Neural cell (in vitro differentiated cells): ENCODE results near the gene TNC. TPM values are rescaled to one million over a fixed set of nuclear protein-coding genes. Genes with fewer than 3 reads are reported as not detected.

Experiments used
- H2AFZ ChIP-seq: fragments of 200-600, 300-800 bp; sonication (generic), shearing (Covaris generic); 2 replicates; pipeline ENCODE4 v1.6.0; 2014; ENCODE audit warnings: low read depth, mild to moderate bottlenecking, antibody characterized with exemption, low read length, moderate library complexity
- H3F3A ChIP-seq: fragments of 200-600 bp; shearing (Covaris generic); 2 replicates; pipeline ENCODE4 v1.6.1; 2016; ENCODE audit warnings: mild to moderate bottlenecking, moderate library complexity, mixed read lengths, antibody characterized with exemption, low read length; ENCODE audit not compliant: insufficient read depth, poor library complexity, severe bottlenecking
- H3K27ac ChIP-seq: fragments of 200-600, 300-800 bp; sonication (generic), shearing (Covaris generic); 2 replicates; pipeline ENCODE4 v1.5.1; 2014; ENCODE audit warnings: mild to moderate bottlenecking, low read length, moderate library complexity
- H3K27me3 ChIP-seq: fragments of 300-800, 200-600 bp; sonication (generic), shearing (Covaris generic); 2 replicates; pipeline ENCODE4 v1.6.0; 2014; ENCODE audit warnings: mild to moderate bottlenecking, low read depth, low read length, moderate library complexity; ENCODE audit not compliant: insufficient read depth
- H3K36me3 ChIP-seq: fragments of 300-800, 200-600 bp; sonication (generic), shearing (Covaris generic); 2 replicates; pipeline ENCODE4 v1.5.1; 2014; ENCODE audit warnings: mild to moderate bottlenecking, antibody characterized with exemption, low read length, moderate library complexity; ENCODE audit not compliant: insufficient read depth
- H3K4me2 ChIP-seq: fragments of 300-800, 200-600 bp; sonication (generic), shearing (Covaris generic); 2 replicates; pipeline ENCODE4 v1.6.0; 2014; ENCODE audit warnings: mild to moderate bottlenecking, low read length
- H3K4me3 ChIP-seq: fragments of 300-800, 200-600 bp; sonication (generic), shearing (Covaris generic); 2 replicates; pipeline ENCODE4 v1.5.1; 2014; ENCODE audit warnings: mild to moderate bottlenecking, low read length, moderate library complexity
- H3K79me2 ChIP-seq: fragments of 200-600 bp; shearing (Covaris generic); replicated peaks from 2 replicates; pipeline ENCODE4 v1.6.0; 2014; ENCODE audit warnings: mild to moderate bottlenecking, low read length, moderate library complexity; ENCODE audit not compliant: insufficient read depth
- H3K9ac ChIP-seq: fragments of 300-800, 200-600 bp; sonication (generic), shearing (Covaris generic); 2 replicates; pipeline ENCODE4 v1.6.1; 2016; ENCODE audit warnings: mild to moderate bottlenecking, low read length, mixed read lengths
- H3K9me2 ChIP-seq: fragments of 200-600 bp; shearing (Covaris generic); 2 replicates; pipeline ENCODE4 v1.6.1; 2016; ENCODE audit warnings: mild to moderate bottlenecking, low read length, mixed read lengths; ENCODE audit not compliant: insufficient read depth
- H3K9me3 ChIP-seq: fragments of 200-600, 300-800 bp; sonication (generic), shearing (Covaris generic); 2 replicates; pipeline ENCODE4 v1.6.1; 2016; ENCODE audit warnings: mild to moderate bottlenecking, mixed run types, low read length, moderate library complexity, mixed read lengths
- H4K20me1 ChIP-seq: fragments of 200-600 bp; shearing (Covaris generic); 2 replicates; pipeline ENCODE4 v1.6.1; 2016; ENCODE audit warnings: mild to moderate bottlenecking, mixed run types; ENCODE audit not compliant: insufficient read depth
- CTCF ChIP-seq: fragments of 450-650 bp; IDR thresholded peaks from 2 replicates; pipeline ENCODE4 v1.5.1; 2014; ENCODE audit warnings: antibody characterized with exemption, mild to moderate bottlenecking, moderate library complexity; ENCODE audit not compliant: poor library complexity, severe bottlenecking
- EP300 ChIP-seq: fragments of 450-650 bp; conservative IDR thresholded peaks from 2 replicates; pipeline ENCODE4 v1.6.1; 2014; ENCODE audit warnings: antibody characterized with exemption, mild to moderate bottlenecking, moderate library complexity; ENCODE audit not compliant: poor library complexity, severe bottlenecking
- EZH2 ChIP-seq: fragments of 200-600, 300-800 bp; shearing (Covaris generic), sonication (generic); IDR thresholded peaks from 2 replicates; pipeline ENCODE4 v1.6.1; 2014; ENCODE audit warnings: antibody characterized with exemption, low read length, borderline replicate concordance, mild to moderate bottlenecking; ENCODE audit not compliant: insufficient read depth, poor library complexity, severe bottlenecking
- MXI1 ChIP-seq: fragments of 450-650 bp; conservative IDR thresholded peaks from 2 replicates; pipeline ENCODE4 v1.6.1; 2014; ENCODE audit warnings: antibody characterized with exemption, mild to moderate bottlenecking; ENCODE audit not compliant: poor library complexity, severe bottlenecking
- POLR2AphosphoS5 ChIP-seq: IDR thresholded peaks from 2 replicates; pipeline ENCODE4 v1.6.1; 2012
- RAD21 ChIP-seq: fragments of 450-650 bp; conservative IDR thresholded peaks from 2 replicates; pipeline ENCODE4 v1.6.1; 2014; ENCODE audit warnings: antibody characterized with exemption, mild to moderate bottlenecking, moderate library complexity
- REST ChIP-seq: IDR thresholded peaks from 2 replicates; pipeline ENCODE4 v1.6.1; 2012; ENCODE audit warnings: borderline replicate concordance
- SMC3 ChIP-seq: fragments of 450-650 bp; conservative IDR thresholded peaks from 2 replicates; pipeline ENCODE4 v1.6.1; 2014; ENCODE audit warnings: antibody characterized with exemption, mild to moderate bottlenecking, moderate library complexity; ENCODE audit not compliant: poor library complexity
- TAF1 ChIP-seq: IDR thresholded peaks from 2 replicates; pipeline ENCODE4 v1.6.1; 2012; ENCODE audit warnings: low read depth
- polyA plus RNA-seq: library from polyadenylated mRNA; depleted of rRNA; stranded (reverse); fragments of >200 nt; gene quantifications from 2 replicates; pipeline ENCODE4 v1.2.3, GENCODE V29; 2014

The TNC gene
- polyA plus RNA-seq, 1 donor from 2014 or later, result 2.1 TPM

- Histone ChIP-seq H3K9me3 (no peaks in the 10 kb centered on the region), H3F3A (no peaks in the 10 kb centered on the region), H4K20me1 (no peaks in the 10 kb centered on the region), H3K9me2 (no peaks in the 10 kb centered on the region), H3K4me2 (no peak overlapping the region), H3K79me2 (no peaks in the 10 kb centered on the region), H3K27ac (no peak overlapping the region), H3K9ac (no peak overlapping the region), H3K4me3 (no peak overlapping the region), H3K27me3 (no peaks in the 10 kb centered on the region), H3K36me3 (no peaks in the 10 kb centered on the region), H2AFZ (no peak overlapping the region)
- no peak for TF ChIP-seq TAF1
- TF ChIP-seq MXI1, result no peak
- TF ChIP-seq CTCF, result no peak
These were observed 8.5 kb downstream of the TNC start for GRCh38 chr9:115109486-115109885.

- Histone ChIP-seq H3K36me3 (no peaks in the 10 kb centered on the region), H3K4me2 (no peak overlapping the region), H3K27ac (no peak overlapping the region), H3K79me2 (no peaks in the 10 kb centered on the region), H3K9me3 (no peaks in the 10 kb centered on the region), H3F3A (no peaks in the 10 kb centered on the region), H2AFZ (no peak overlapping the region), H3K4me3 (no peak overlapping the region), H3K9ac (no peak overlapping the region), H3K27me3 (no peaks in the 10 kb centered on the region), H3K9me2 (no peaks in the 10 kb centered on the region), H4K20me1 (no peaks in the 10 kb centered on the region)
- TF ChIP-seq TAF1 (no peak), SMC3 (no peak)
These were observed 10.3 kb downstream of the TNC start for GRCh38 chr9:115107701-115108100.

- no peaks in the 10 kb centered on the region for H3K79me2 ChIP-seq
- no peak overlapping the region for H3K27ac ChIP-seq
- no peak overlapping the region for H2AFZ ChIP-seq
- H3K9ac ChIP-seq, result no peak overlapping the region
- no peaks in the 10 kb centered on the region for H4K20me1 ChIP-seq
- H3K27me3 ChIP-seq, result no peaks in the 10 kb centered on the region
- H3K4me2 ChIP-seq, result no peak overlapping the region
- no peak overlapping the region for H3K4me3 ChIP-seq
- no peaks in the 10 kb centered on the region for H3F3A ChIP-seq
- no peak for TF ChIP-seq POLR2AphosphoS5
- no peaks in the 10 kb centered on the region for H3K9me3 ChIP-seq
- H3K9me2 ChIP-seq, result no peaks in the 10 kb centered on the region
- no peaks in the 10 kb centered on the region for H3K36me3 ChIP-seq
These were observed 11.3 kb downstream of the TNC start for GRCh38 chr9:115106642-115107041.

GRCh38 chr9:115106001-115106400 lies 12.0 kb downstream of the TNC start:
- no peak overlapping the region for H3K4me2 ChIP-seq
- no peak overlapping the region for H3K4me3 ChIP-seq
- TF ChIP-seq EZH2 (no peak), MXI1 (no peak), TAF1 (no peak), SMC3 (no peak), REST (no peak), RAD21 (no peak), CTCF (no peak), POLR2AphosphoS5 (no peak), EP300 (no peak)
- H3K79me2 ChIP-seq, result no peaks in the 10 kb centered on the region
- no peaks in the 10 kb centered on the region for H3F3A ChIP-seq
- no peak overlapping the region for H3K9ac ChIP-seq
- H4K20me1 ChIP-seq, result no peaks in the 10 kb centered on the region
- no peaks in the 10 kb centered on the region for H3K36me3 ChIP-seq
- H3K9me3 ChIP-seq, result no peaks in the 10 kb centered on the region
- H3K9me2 ChIP-seq, result no peaks in the 10 kb centered on the region
- H2AFZ ChIP-seq, result no peak overlapping the region
- no peaks in the 10 kb centered on the region for H3K27me3 ChIP-seq
- H3K27ac ChIP-seq, result no peak overlapping the region
